Parathyroid adenoma (tissue), 2 donors: ENCODE results near the gene SPATA33.

Experiments used
- H2AFZ ChIP-seq: fragments of 300-600 bp; sonication (generic); one replicate; pipeline ENCODE4 v1.7.0; 2017; ENCODE audit warnings: antibody characterized with exemption, mild to moderate bottlenecking
- H3K27ac ChIP-seq: fragments of 300-600 bp; sonication (generic); one replicate; pipeline ENCODE4 v1.7.0; 2017
- H3K27me3 ChIP-seq: fragments of 300-600 bp; sonication (generic); one replicate; pipeline ENCODE4 v1.7.0; 2017; ENCODE audit warnings: low read length; ENCODE audit not compliant: control insufficient read depth, insufficient read depth
- H3K36me3 ChIP-seq: fragments of 300-600 bp; sonication (generic); one replicate; pipeline ENCODE4 v1.7.0; 2017; ENCODE audit warnings: low read length; ENCODE audit not compliant: control insufficient read depth, insufficient read depth
- H3K4me1 ChIP-seq: fragments of 300-600 bp; sonication (generic); one replicate; pipeline ENCODE4 v1.7.0; 2017; ENCODE audit warnings: control low read depth
- H3K4me2 ChIP-seq: fragments of 300-600 bp; sonication (generic); one replicate; pipeline ENCODE4 v1.7.0; 2017; ENCODE audit warnings: low read length
- H3K4me3 ChIP-seq: fragments of 300-600 bp; sonication (generic); one replicate; pipeline ENCODE4 v1.7.0; 2017; ENCODE audit warnings: low read depth, low read length
- H3K79me2 ChIP-seq: fragments of 300-600 bp; sonication (generic); one replicate; pipeline ENCODE4 v1.7.0; 2017; ENCODE audit warnings: control low read depth
- H3K9ac ChIP-seq: fragments of 300-600 bp; sonication (generic); one replicate; pipeline ENCODE4 v1.7.0; 2017; ENCODE audit warnings: mild to moderate bottlenecking
- H3K9me3 ChIP-seq: fragments of 300-600 bp; sonication (generic); one replicate; pipeline ENCODE4 v1.7.0; 2017; ENCODE audit warnings: low read length; ENCODE audit not compliant: control insufficient read depth
- CTCF ChIP-seq: fragments of 300-600 bp; sonication (generic); IDR thresholded peaks from one replicate; pipeline ENCODE4 v1.7.0; 2017; ENCODE audit warnings: antibody characterized with exemption, mild to moderate bottlenecking
- donor health status: primary hyperparathyroidism.

The SPATA33 gene

GRCh38 chr16:89621136-89621697 is 36.4 kb upstream of the SPATA33 start:
- Histone ChIP-seq H3K9ac (no peak overlapping the region), H3K27ac (no peak overlapping the region), H3K4me3 (no peak overlapping the region), H3K27me3 (no peaks in the 10 kb centered on the region), H3K4me1 (peaks cover 2% of the 10 kb centered on the region), H3K4me2 (no peak overlapping the region), H2AFZ (no peak overlapping the region), H3K79me2 (no peaks in the 10 kb centered on the region), H3K9me3 (no peaks in the 10 kb centered on the region), H3K36me3 (no peaks in the 10 kb centered on the region)
- TF ChIP-seq CTCF, result no peak

- no peak overlapping the region for H3K9ac ChIP-seq
These were observed 35.8 kb upstream of the SPATA33 start for GRCh38 chr16:89621698-89622409.

GRCh38 chr16:89623511-89624261 is 34.0 kb upstream of the SPATA33 start:
- H3K4me2 ChIP-seq, result no peak overlapping the region
- H3K4me3 ChIP-seq, result no peak overlapping the region
- no peaks in the 10 kb centered on the region for H3K27me3 ChIP-seq
- H3K79me2 ChIP-seq, result no peaks in the 10 kb centered on the region
- no peak overlapping the region for H3K9ac ChIP-seq
- H2AFZ ChIP-seq, result no peak overlapping the region
- no peaks in the 10 kb centered on the region for H3K9me3 ChIP-seq
- H3K4me1 ChIP-seq, result peaks cover 2% of the 10 kb centered on the region
- H3K36me3 ChIP-seq, result no peaks in the 10 kb centered on the region
- no peak overlapping the region for H3K27ac ChIP-seq
- TF ChIP-seq CTCF, result no peak

More at GRCh38 chr16:89621698-89622409, 35.8 kb upstream of the SPATA33 start:
- Histone ChIP-seq H3K4me1 (peaks cover 2% of the 10 kb centered on the region), H3K4me3 (no peak overlapping the region), H3K36me3 (no peaks in the 10 kb centered on the region), H3K79me2 (no peaks in the 10 kb centered on the region), H3K4me2 (no peak overlapping the region), H3K9me3 (no peaks in the 10 kb centered on the region), H3K27me3 (no peaks in the 10 kb centered on the region), H3K27ac (no peak overlapping the region), H2AFZ (no peak overlapping the region)
- no peak for TF ChIP-seq CTCF

GRCh38 chr16:89624777-89625761 is 32.6 kb upstream of the SPATA33 start:
- TF ChIP-seq CTCF, result no peak
- Histone ChIP-seq H2AFZ (no peak overlapping the region), H3K27ac (no peak overlapping the region), H3K36me3 (no peaks in the 10 kb centered on the region), H3K4me2 (no peak overlapping the region), H3K4me3 (no peak overlapping the region), H3K9me3 (no peaks in the 10 kb centered on the region), H3K4me1 (peaks cover 2% of the 10 kb centered on the region), H3K79me2 (no peaks in the 10 kb centered on the region), H3K9ac (no peak overlapping the region), H3K27me3 (no peaks in the 10 kb centered on the region)
